Psoas muscle (tissue), 8 donors: ENCODE measurements around the gene NEK11. TPM values are rescaled to one million over a fixed set of nuclear protein-coding genes. Genes with fewer than 3 reads are reported as not detected.

Experiments
- ATAC-seq, 4 donors: fragments of 200-7000 bp; cut with Tn5 transposase; one replicate each; pipeline ENCODE4 v1.9.1; 2020; ENCODE audit warnings: moderate library complexity in 3 of 4, mild to moderate bottlenecking in 2 of 4
- DNase-seq, 2 donors: peaks; one replicate each; pipeline ENCODE4 v3.0.0-alpha.2; 2020
- H3K27ac ChIP-seq: fragments of 200-600 bp; one replicate; pipeline ENCODE4 v1.8.0; 2022
- H3K27me3 ChIP-seq, 3 donors: fragments of 200-600 bp in 1 of 3; one replicate each; pipeline versions ENCODE4 v1.6.1 to v1.8.0; 2013 to 2022; ENCODE audit warnings: low read length in 2 of 3, mild to moderate bottlenecking in 2 of 3, moderate library complexity in 1 of 3; ENCODE audit not compliant: insufficient read depth in 3 of 3
- H3K36me3 ChIP-seq, 2 donors: fragments of 200-600 bp in 1 of 2; one replicate each; pipeline versions ENCODE4 v1.6.1 to v1.8.0; 2013 to 2022; ENCODE audit warnings: low read depth in 1 of 2, mild to moderate bottlenecking in 1 of 2, moderate library complexity in 1 of 2; ENCODE audit not compliant: insufficient read depth in 1 of 2
- H3K4me1 ChIP-seq: fragments of 200-600 bp; one replicate; pipeline ENCODE4 v1.8.0; 2022
- H3K4me3 ChIP-seq: fragments of 200-600 bp; one replicate; pipeline ENCODE4 v1.8.0; 2022; ENCODE audit warnings: mild to moderate bottlenecking
- H3K9me3 ChIP-seq: fragments of 200-600 bp; one replicate; pipeline ENCODE4 v1.8.0; 2022
- CTCF ChIP-seq: fragments of 200-600 bp; IDR thresholded peaks from one replicate; pipeline ENCODE4 v1.8.0; 2022; ENCODE audit warnings: antibody characterized with exemption
- WGBS, 3 donors: extraction: QIAGEN DNeasy Blood & Tissue Kit; methylation state at CpG; one replicate each; pipeline versions ENCODE4 v1.1.6 to v1.1.7; 2013; 5-methylcytosine and 5-hydroxymethylcytosine counted together
- intact Hi-C, 2 donors: fragments of 100-400 bp; cut with DNase I; formaldehyde crosslinking; loops; one replicate each; pipeline versions ENCODE4 v1.11.0 to v1.14.2; 2022
- polyA plus RNA-seq, 3 donors: library from polyadenylated mRNA; stranded (reverse); fragments of 200-250 nt; gene quantifications; one replicate each; pipeline ENCODE4 v1.2.3, GENCODE V29; 2013
- total RNA-seq, 4 donors: library from RNA; stranded (reverse); fragmentation: NEBNext Ultra II Directional in 2 of 4; extraction: Animal tissue kit (Norgen Biotek cat#: 25700) in 2 of 4; gene quantifications; one replicate each; pipeline versions ENCODE4 v1.2.1 to v1.2.4, GENCODE V29; 2021 to 2023
- donor health status: healthy with polysubstance abuse.
- donor health status: DM: no; HTN: no; CAD: no; lungs with moderate emphysema.
- donor health status: Bipolar disorder and iron deficiency.
- donor health status: healthy.
- donor health status: DM: yes; HTN: yes; CAD: no.
- donor health status: DM: no; HTN: no; CAD: no.
- donor health status: DM: no; HTN: no; CAD: no.
- donor health status: DM: yes; HTN: yes; CAD: no.

Gene NEK11
- total and polyA plus RNA-seq, 7 donors: 1.5 to 7.2 (median 2.1) TPM

GRCh38 chr3:131107637-131108433, 81.2 kb downstream of the NEK11 start:
- no peak for TF ChIP-seq CTCF
- Histone ChIP-seq H3K27me3 (no peaks in the 10 kb centered on the region), H3K4me1 (no peaks in the 10 kb centered on the region), H3K9me3 (no peaks in the 10 kb centered on the region), H3K27ac (no peak overlapping the region), H3K4me3 (no peak overlapping the region), H3K36me3 (no peaks in the 10 kb centered on the region)
- ATAC-seq (no peak), DNase-seq (no peak)
- WGBS, 3 donors: 76 to 82% (median 80%) methylated on average over 4 of the region's 4 CpGs
- intact Hi-C loops: no loop called here

DNA sequence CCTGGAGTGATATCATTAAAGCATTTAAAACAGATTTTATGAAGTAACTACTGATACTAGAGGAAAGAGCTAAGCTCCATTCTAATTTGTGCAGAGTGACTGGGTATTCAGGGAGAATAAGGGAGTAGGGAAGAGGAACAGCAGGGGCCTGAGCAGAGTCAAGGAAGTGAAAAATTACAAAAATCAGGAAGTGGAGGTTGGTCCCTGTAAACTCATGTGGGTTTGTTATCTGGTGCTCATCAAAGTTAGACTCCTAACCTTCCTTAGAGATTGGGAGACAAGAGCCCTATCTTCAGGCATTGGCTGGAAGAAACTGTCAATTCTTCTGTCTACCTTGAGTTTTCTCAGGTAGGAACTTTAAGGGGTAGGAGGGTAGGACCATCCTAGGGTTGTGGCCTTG, 82.5 kb downstream of the NEK11 start:
- no peaks in the 10 kb centered on the region for H3K27me3 ChIP-seq
- no peaks in the 10 kb centered on the region for H3K4me1 ChIP-seq
- DNase-seq: no peak
- no peak overlapping the region for H3K27ac ChIP-seq
- no peaks in the 10 kb centered on the region for H3K36me3 ChIP-seq
- no peaks in the 10 kb centered on the region for H3K9me3 ChIP-seq
- intact Hi-C loops: no loop called here
- H3K4me3 ChIP-seq: no peak overlapping the region
- no peak for TF ChIP-seq CTCF
- ATAC-seq: no peak

- Histone ChIP-seq H3K9me3 (no peaks in the 10 kb centered on the region), H3K36me3 (no peaks in the 10 kb centered on the region), H3K4me3 (no peak overlapping the region), H3K27me3 (no peaks in the 10 kb centered on the region), H3K4me1 (no peaks in the 10 kb centered on the region), H3K27ac (no peak overlapping the region)
- no peak for DNase-seq
- 59 to 88% (median 78%) methylated on average over 1 of the region's 1 CpG for WGBS, 3 donors
- no peak for TF ChIP-seq CTCF
- intact Hi-C loops: no loop called here
- ATAC-seq: no peak
These were observed 83.4 kb downstream of the NEK11 start for GRCh38 chr3:131110087-131110486.

DNA sequence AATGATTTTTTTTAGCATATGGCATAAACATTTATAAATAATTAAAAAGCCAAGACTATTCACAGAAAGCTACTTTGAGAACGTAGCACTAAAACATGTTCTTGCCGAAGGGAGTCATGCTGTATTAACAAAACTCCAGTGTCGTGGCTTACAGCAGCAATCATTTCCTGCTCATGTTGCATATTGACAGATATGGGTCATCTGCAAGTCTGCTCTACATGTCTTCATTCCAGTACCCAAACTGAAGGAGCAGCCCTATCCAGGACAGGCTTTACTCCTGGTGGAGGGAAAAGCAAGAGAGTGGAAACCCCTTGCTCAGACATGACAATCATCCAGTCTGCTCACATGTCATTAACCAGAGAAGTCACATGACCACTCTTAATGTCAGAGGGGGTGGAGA, 87.6 kb downstream of the NEK11 start:
- no peak for ATAC-seq
- 14 to 23% (median 16%) methylated on average over 3 of the region's 3 CpGs for WGBS, 3 donors
- no peak for DNase-seq

More for the DNA sequence above, 87.6 kb downstream of the NEK11 start:
- no peaks in the 10 kb centered on the region for H3K36me3 ChIP-seq
- H3K9me3 ChIP-seq: no peaks in the 10 kb centered on the region
- intact Hi-C loops: no loop called here
- no peak overlapping the region for H3K27ac ChIP-seq
- TF ChIP-seq CTCF: no peak
- H3K27me3 ChIP-seq: no peaks in the 10 kb centered on the region
- H3K4me1 ChIP-seq: no peaks in the 10 kb centered on the region
- no peak overlapping the region for H3K4me3 ChIP-seq
